ENCODE results near the gene CTXND1.

DNA sequence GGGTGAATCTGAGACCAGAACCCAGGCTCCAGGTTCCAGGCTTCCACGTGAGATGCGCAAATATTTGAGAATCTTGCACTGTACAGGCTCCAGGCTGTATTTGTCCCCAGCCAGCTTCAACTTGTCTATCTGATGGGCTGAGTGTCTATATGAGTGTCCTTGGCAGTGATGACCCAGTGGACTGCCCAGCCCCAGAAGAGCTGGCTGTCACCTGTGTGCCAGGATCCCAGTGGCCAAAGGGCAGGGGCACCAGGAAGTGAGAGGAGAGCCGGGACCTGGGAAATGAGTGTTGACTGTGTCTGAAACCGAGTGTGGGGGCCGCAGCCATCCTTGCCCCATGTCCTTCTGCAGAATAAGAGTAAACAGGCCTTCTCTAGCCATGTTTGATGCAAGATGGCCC is 88.8 kb downstream of the CTXND1 start:
- TF ChIP-seq PHF8 (conservative IDR thresholded peaks at IDR 0.05; ENCODE audit: low read depth, low read length) (no peak), RAD21 (IDR thresholded peaks at IDR 0.05 in 1 of 2, conservative IDR thresholded peaks at IDR 0.05 in 1 of 2; ENCODE audit: low read depth in 2 of 2, low read length in 2 of 2) (no peak), CTCF (IDR thresholded peaks at IDR 0.05; ENCODE audit: control extremely low read depth in 1 of 3, insufficient read depth in 1 of 3, low read depth in 1 of 3, low read length in 3 of 3) (no peak), POLR2A (IDR thresholded peaks at IDR 0.05; ENCODE audit: control extremely low read depth in 1 of 2, low read depth in 2 of 2, low read length in 2 of 2) (no peak), SUZ12 (IDR thresholded peaks at IDR 0.05; ENCODE audit: low read length) (no peak), CEBPB (IDR thresholded peaks at IDR 0.05; ENCODE audit: low read depth, low read length) (no peak), TCF12 (IDR thresholded peaks at IDR 0.05; ENCODE audit: low read depth, low read length) (no peak), RFX5 (IDR thresholded peaks at IDR 0.05; ENCODE audit: borderline replicate concordance, low read depth, low read length) (no peak), SAP30 (IDR thresholded peaks at IDR 0.05; ENCODE audit: insufficient read depth, insufficient replicate concordance, low read length) (no peak)
- TF ChIP-seq, protein P1, sequence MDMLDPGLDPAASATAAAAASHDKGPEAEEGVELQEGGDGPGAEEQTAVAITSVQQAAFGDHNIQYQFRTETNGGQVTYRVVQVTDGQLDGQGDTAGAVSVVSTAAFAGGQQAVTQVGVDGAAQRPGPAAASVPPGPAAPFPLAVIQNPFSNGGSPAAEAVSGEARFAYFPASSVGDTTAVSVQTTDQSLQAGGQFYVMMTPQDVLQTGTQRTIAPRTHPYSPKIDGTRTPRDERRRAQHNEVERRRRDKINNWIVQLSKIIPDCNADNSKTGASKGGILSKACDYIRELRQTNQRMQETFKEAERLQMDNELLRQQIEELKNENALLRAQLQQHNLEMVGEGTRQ (IDR thresholded peaks at IDR 0.05; ENCODE audit: low read length): no peak
- TF ChIP-seq, protein P2, sequence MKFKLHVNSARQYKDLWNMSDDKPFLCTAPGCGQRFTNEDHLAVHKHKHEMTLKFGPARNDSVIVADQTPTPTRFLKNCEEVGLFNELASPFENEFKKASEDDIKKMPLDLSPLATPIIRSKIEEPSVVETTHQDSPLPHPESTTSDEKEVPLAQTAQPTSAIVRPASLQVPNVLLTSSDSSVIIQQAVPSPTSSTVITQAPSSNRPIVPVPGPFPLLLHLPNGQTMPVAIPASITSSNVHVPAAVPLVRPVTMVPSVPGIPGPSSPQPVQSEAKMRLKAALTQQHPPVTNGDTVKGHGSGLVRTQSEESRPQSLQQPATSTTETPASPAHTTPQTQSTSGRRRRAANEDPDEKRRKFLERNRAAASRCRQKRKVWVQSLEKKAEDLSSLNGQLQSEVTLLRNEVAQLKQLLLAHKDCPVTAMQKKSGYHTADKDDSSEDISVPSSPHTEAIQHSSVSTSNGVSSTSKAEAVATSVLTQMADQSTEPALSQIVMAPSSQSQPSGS (IDR thresholded peaks at IDR 0.05; ENCODE audit: low read length): no peak

All from H1 (cell line).